ENCODE measurements around the gene IGFBP2. TPM values are rescaled to one million over a fixed set of nuclear protein-coding genes. Genes with fewer than 3 reads are reported as not detected.

The IGFBP2 gene
- polyA plus RNA-seq, 1 of the 3 experiments (the other 2 are of a cell fraction), result 695 TPM

GRCh38 chr2:216637472-216637871 is 4.3 kb downstream of the IGFBP2 start (continued):
- TF ChIP-seq, protein P1, sequence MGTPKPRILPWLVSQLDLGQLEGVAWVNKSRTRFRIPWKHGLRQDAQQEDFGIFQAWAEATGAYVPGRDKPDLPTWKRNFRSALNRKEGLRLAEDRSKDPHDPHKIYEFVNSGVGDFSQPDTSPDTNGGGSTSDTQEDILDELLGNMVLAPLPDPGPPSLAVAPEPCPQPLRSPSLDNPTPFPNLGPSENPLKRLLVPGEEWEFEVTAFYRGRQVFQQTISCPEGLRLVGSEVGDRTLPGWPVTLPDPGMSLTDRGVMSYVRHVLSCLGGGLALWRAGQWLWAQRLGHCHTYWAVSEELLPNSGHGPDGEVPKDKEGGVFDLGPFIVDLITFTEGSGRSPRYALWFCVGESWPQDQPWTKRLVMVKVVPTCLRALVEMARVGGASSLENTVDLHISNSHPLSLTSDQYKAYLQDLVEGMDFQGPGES (IDR thresholded peaks at IDR 0.05; ENCODE audit: low read depth, low read length), result no peak
- no peak for TF ChIP-seq POLR2AphosphoS5 (IDR thresholded peaks at IDR 0.05; ENCODE audit: low read depth, low read length)

DNA sequence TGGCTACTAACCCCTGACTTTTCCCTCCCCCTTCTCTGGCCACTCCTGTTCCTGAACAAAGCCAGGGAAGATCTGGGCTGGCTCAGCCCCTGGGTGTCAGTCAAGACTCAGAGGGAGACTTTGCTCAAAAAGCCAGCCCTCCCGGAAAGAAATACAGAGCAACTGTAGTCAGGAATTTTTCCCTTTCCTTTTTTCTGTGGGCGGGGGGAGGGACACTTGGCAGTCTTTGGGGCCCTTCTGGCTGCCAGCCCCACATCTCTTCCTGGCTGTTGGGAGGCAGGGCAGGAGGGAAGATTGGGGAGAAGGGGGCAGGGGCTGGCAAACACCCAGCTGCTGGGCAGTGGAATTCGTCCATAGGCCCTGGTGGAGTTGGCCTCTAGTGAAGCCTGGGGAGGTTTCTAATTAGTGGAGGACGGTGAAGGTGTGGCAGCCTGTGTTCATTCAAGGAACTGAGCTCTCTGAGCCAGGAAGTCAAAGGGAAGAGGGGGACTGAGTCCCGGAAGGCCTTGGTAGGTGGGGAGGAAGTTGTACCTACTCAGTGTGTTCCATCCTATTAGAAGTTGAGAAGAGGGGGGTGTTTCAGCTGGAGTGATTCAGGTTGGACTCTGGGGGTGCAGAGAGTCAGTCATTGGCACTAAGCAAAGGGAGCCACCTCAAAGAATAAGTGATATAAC is 10.9 kb downstream of the IGFBP2 start:
- CTCF ChIA-PET, result interaction anchor here (0.7 to 6.4 kb wide), 7 partner anchors 10 to 1343 kb away, joined by 3 to 32 read pairs (median 3); no protein-coding TSS in a partner anchor
- POLR2A ChIA-PET, result interaction anchor here (0.8 kb wide), 1 partner anchor 24 kb away, joined by 3 read pairs; no protein-coding TSS in a partner anchor

More for the DNA sequence above, 10.9 kb downstream of the IGFBP2 start:
- Histone ChIP-seq H3K9ac (no peak overlapping the region), H3K27me3 (ENCODE audit: insufficient read depth) (no peaks in the 10 kb centered on the region), H3K9me2 (no peaks in the 10 kb centered on the region), H3K4me1 (ENCODE audit: control insufficient read depth in 1 of 2, insufficient read depth in 2 of 2, low read depth in 1 of 2, low read length in 1 of 2) (peaks cover 20 to 26% of the 10 kb centered on the region in 2 experiments), H3K27ac (ENCODE audit: low read depth in 2 of 2, low read length in 1 of 2) (peak overlapping the region; percentile 36 to 71; a peak in 3 of 4 replicates), H3K4me2 (peak overlapping the region; percentile 44), H4K20me1 (ENCODE audit: insufficient read depth) (no peaks in the 10 kb centered on the region; the same call in 1 of the 2 replicates), H2AFZ (ENCODE audit: low read depth) (no peak overlapping the region), H3F3A (replicated peaks; ENCODE audit: insufficient read depth) (no peaks in the 10 kb centered on the region), H3K4me3 (ENCODE audit: low read depth in 2 of 2, low read length in 1 of 2) (no peak overlapping the region), H3K79me2 (ENCODE audit: insufficient read depth) (peaks cover 76% of the 10 kb centered on the region), H3K9me3 (no peaks in the 10 kb centered on the region), H3K36me3 (replicated peaks in 1 of 2; ENCODE audit: control insufficient read depth in 1 of 2, insufficient read depth in 2 of 2, low read length in 1 of 2) (peaks cover 0 to 18% of the 10 kb centered on the region in 2 experiments)
- WGBS (ENCODE audit: low lambda C conversion rate), result 49% methylated on average over 5 of the region's 5 CpGs
- TF ChIP-seq RFX5 (IDR thresholded peaks at IDR 0.05; ENCODE audit: low read length), result no peak
- TF ChIP-seq, protein P2, sequence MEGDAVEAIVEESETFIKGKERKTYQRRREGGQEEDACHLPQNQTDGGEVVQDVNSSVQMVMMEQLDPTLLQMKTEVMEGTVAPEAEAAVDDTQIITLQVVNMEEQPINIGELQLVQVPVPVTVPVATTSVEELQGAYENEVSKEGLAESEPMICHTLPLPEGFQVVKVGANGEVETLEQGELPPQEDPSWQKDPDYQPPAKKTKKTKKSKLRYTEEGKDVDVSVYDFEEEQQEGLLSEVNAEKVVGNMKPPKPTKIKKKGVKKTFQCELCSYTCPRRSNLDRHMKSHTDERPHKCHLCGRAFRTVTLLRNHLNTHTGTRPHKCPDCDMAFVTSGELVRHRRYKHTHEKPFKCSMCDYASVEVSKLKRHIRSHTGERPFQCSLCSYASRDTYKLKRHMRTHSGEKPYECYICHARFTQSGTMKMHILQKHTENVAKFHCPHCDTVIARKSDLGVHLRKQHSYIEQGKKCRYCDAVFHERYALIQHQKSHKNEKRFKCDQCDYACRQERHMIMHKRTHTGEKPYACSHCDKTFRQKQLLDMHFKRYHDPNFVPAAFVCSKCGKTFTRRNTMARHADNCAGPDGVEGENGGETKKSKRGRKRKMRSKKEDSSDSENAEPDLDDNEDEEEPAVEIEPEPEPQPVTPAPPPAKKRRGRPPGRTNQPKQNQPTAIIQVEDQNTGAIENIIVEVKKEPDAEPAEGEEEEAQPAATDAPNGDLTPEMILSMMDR (IDR thresholded peaks at IDR 0.05), result no peak
- TF ChIP-seq ELF1 (IDR thresholded peaks at IDR 0.05), result peak; percentile 42; the same call in 1 of the 2 replicates
- TF ChIP-seq, protein P3, sequence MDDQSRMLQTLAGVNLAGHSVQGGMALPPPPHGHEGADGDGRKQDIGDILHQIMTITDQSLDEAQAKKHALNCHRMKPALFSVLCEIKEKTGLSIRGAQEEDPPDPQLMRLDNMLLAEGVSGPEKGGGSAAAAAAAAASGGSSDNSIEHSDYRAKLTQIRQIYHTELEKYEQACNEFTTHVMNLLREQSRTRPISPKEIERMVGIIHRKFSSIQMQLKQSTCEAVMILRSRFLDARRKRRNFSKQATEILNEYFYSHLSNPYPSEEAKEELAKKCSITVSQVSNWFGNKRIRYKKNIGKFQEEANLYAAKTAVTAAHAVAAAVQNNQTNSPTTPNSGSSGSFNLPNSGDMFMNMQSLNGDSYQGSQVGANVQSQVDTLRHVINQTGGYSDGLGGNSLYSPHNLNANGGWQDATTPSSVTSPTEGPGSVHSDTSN (IDR thresholded peaks at IDR 0.05), result peak; percentile 80
- no peak for TF ChIP-seq EZH2phosphoT487 (IDR thresholded peaks at IDR 0.05; ENCODE audit: borderline replicate concordance, low read depth)
- peak in 1 of 2 experiments; percentile 62; a peak in 1 of 4 replicates for TF ChIP-seq EP300 (IDR thresholded peaks at IDR 0.05; ENCODE audit: borderline replicate concordance in 1 of 2, low read depth in 1 of 2, low read length in 1 of 2)
- TF ChIP-seq SIN3A (IDR thresholded peaks at IDR 0.05; ENCODE audit: borderline replicate concordance, low read depth, low read length), result no peak
- TF ChIP-seq, protein P4, sequence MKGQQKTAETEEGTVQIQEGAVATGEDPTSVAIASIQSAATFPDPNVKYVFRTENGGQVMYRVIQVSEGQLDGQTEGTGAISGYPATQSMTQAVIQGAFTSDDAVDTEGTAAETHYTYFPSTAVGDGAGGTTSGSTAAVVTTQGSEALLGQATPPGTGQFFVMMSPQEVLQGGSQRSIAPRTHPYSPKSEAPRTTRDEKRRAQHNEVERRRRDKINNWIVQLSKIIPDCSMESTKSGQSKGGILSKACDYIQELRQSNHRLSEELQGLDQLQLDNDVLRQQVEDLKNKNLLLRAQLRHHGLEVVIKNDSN (IDR thresholded peaks at IDR 0.05; ENCODE audit: borderline replicate concordance, low read depth), result no peak
- TF ChIP-seq TCF12 (IDR thresholded peaks at IDR 0.05), result peak; percentile 64
- no peak for TF ChIP-seq POLR2AphosphoS5 (IDR thresholded peaks at IDR 0.05; ENCODE audit: low read depth, low read length)
- 0 out of 2 replicates have a peak, but pooled peaks have one; percentile 26 for TF ChIP-seq TEAD4 (IDR thresholded peaks at IDR 0.05; ENCODE audit: borderline replicate concordance, insufficient read depth)
- TF ChIP-seq GABPA (IDR thresholded peaks at IDR 0.05; ENCODE audit: low read depth), result no peak
- TF ChIP-seq NFIC (IDR thresholded peaks at IDR 0.05; ENCODE audit: borderline replicate concordance), result peak; percentile 86
- TF ChIP-seq, protein P1 (IDR thresholded peaks at IDR 0.05; ENCODE audit: low read depth, low read length), result no peak
- TF ChIP-seq, protein P5, sequence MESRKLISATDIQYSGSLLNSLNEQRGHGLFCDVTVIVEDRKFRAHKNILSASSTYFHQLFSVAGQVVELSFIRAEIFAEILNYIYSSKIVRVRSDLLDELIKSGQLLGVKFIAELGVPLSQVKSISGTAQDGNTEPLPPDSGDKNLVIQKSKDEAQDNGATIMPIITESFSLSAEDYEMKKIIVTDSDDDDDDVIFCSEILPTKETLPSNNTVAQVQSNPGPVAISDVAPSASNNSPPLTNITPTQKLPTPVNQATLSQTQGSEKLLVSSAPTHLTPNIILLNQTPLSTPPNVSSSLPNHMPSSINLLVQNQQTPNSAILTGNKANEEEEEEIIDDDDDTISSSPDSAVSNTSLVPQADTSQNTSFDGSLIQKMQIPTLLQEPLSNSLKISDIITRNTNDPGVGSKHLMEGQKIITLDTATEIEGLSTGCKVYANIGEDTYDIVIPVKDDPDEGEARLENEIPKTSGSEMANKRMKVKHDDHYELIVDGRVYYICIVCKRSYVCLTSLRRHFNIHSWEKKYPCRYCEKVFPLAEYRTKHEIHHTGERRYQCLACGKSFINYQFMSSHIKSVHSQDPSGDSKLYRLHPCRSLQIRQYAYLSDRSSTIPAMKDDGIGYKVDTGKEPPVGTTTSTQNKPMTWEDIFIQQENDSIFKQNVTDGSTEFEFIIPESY (IDR thresholded peaks at IDR 0.05; ENCODE audit: borderline replicate concordance, low read depth), result no peak
- peak; percentile 14; the same call in 1 of the 2 replicates for TF ChIP-seq JUND (IDR thresholded peaks at IDR 0.05)
- no peak for DNase-seq
